GM19351 (cell line): ENCODE data around the gene CFAP52.
"Not testable (repeated sequence)": the region's sequence is repeated elsewhere in the genome, so short reads cannot be mapped to it uniquely, and the experiment has no call there.

Experiments
- ATAC-seq: cut with Tn5 transposase; IDR thresholded peaks from one replicate; pipeline ENCODE4 v1.9.1; 2021; ENCODE audit warnings: mild to moderate bottlenecking, moderate library complexity; ENCODE audit not compliant: unreplicated experiment

CFAP52 gene

DNA sequence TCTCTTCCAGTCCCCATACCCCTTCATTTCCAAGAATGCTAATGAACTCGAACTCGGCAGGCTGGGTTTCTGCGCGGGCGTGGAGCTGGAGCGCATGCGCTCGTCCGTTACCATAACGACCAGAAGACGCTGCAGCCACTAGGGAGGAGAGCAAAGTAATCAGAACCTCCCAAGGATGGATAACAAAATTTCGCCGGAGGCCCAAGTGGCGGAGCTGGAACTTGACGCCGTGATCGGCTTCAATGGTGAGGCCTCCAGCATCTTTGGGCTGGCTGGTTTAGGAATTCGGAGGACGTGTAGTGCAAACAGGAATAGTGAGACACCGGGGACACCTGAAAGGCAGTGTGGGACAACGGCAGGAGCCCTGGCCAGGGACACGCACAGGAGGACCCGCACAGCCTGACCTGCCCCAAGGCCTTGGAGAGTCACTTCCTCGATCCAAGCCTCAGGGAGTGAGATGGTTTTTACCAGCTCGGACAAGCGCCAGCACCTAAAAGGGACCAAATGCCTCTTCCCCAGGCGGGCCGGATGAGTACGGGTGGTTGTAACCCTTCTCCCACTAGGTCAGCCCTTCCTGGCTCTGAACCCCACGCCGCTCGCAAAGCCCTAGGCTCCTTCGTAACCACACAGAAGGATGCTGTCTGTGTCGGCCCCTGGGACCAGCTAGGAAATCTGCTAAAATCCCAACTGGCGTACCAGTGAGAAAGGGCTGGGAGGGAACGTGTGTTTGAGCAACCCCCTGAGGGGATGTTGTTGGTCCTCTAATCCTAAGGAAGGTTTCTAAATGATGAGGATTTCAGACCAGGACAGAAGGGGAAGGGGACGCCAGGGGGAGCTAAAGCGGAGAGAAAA, at the start of gene CFAP52:
Gene CFAP52 (plus strand): TSS at position 122 of the 852 bp plus-strand sequence. CDS start 54 bp downstream, at position 176.
- peak; percentile 56 for ATAC-seq

DNA sequence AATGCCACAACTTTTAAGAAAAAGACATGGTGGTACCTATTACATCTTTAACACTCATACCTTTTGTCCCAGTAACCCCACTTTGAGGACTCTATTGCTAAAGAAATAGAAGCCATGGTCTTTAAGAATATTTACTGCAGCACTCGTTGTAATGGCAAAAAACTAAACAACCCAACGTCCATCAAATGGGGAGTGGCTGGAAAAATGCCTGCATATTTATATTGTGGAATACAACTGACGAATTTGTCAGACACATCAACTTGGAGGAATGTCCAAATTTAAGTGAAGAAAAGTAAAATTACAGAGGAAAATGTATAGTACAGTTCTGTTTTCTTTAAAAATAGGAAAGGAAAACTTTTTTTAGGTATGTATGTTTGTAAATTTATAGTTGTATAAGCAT, 48.7 kb upstream of the CFAP52 start:
- no peak for ATAC-seq

- no peak for ATAC-seq
Observed at GRCh38 chr17:9529033-9529700, 47.3 kb upstream of the CFAP52 start.

GRCh38 chr17:9531034-9531433, 45.4 kb upstream of the CFAP52 start:
- no peak for ATAC-seq

DNA sequence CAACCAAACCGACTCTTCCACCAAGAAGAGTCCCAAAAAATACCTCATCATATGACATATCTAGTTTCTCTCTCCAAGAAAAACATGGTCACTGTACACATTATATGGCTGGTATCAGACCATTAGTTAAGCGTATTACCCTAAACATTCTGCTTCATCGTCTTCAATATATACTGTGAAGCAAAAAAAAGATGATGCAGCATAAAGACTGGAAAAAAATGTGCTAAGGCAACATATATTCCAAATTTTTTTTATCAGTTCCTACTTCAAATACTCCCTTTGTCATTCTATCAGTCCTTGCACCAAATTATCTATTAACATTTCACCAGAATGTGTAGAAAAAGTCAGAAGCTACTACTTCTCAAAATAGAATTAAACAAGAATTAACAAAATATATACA, 43.7 kb upstream of the CFAP52 start:
- ATAC-seq, result no peak

DNA sequence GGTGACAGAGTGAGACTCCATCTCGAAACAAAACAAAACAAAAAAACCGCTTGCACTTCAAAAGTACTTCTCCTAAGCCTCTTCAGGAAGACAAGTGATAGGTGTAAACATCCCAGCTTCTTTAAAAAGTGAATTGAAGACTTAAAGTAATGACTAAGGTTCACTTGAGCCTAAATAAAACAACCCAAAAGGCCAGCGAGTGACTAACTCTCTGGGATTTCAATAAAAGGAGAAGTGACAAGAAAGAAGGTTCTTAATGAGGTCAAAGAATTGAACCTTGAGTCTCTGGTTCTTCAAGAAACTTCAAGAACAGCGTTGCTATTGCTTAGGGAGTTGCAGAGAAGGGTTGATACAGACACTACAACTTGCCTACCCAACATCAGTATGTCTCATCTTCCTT, 43.0 kb upstream of the CFAP52 start:
- no peak for ATAC-seq

- no peak for ATAC-seq
Observed at GRCh38 chr17:9536061-9536460, 40.4 kb upstream of the CFAP52 start.

DNA sequence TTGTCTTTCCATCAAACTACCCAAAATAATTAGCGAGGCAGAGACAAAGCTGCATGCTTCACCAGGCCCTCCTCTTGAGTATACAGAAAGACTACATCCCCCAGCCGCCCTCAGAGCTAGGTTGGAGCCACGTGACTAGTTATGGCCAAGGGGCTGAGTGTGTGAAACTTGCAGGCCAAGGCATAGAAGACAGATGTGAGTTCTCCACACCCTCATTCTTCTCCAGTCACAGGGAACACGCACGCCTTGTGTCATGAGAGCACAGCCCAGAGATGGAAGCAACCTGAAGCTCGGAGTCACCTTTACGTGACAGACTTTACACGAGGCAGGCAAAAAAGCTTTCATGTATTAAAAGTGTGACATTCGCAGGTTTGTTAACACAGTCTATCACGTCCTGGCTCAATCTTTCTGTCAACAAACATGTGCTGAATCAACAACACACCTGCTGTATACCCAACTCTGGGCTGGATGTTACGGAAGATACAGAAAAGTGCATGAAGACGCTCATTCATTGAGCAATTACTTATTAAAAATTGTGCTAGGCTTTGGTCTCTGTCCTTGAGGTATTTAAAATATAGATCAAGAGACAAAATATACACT, 39.2 kb upstream of the CFAP52 start:
- ATAC-seq, result no peak

- ATAC-seq, result no peak
Observed at GRCh38 chr17:9538626-9539025, 37.8 kb upstream of the CFAP52 start.

GRCh38 chr17:9541718-9542117, 34.7 kb upstream of the CFAP52 start:
- ATAC-seq, result no peak

DNA sequence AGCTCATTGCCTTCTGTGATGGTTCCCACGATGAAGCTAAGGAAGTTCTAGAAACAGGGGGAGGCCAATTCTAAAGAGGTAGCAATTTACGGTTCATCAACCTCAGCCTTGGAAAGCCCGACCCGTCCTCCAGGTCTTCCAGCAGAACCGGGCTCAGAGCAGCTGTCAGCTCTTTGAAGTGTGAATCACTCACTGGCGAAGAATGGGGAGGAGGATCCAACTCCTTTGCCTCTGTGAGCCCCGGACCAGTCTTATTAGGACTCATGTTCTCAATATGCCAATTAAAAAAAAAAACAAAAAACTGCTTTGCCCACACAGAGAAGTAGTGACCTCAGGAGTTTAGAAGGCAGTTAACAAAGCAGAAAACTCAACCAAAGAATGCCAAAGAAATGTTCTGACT, 32.2 kb upstream of the CFAP52 start:
- ATAC-seq, result no peak

GRCh38 chr17:9549215-9549614, 27.2 kb upstream of the CFAP52 start:
- no peak for ATAC-seq

DNA sequence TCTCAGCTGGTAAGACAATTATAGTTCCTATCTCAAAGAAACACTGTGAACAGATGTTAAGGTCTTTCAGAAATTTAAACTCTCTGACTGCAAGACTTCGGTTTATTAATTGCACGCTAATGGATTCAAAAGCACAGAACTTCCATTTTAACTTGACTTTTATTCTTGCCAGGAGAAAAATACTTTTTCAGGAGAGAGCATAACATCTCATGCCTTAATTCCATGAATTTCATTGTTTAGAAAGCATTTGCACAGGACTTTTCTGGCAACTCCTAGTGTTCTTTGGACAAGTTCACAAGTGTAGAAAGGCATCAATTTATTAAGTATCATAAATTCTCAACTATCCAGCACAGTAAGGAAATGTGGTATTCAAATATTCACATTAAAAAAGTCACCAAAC, 23.3 kb upstream of the CFAP52 start:
- ATAC-seq, result no peak

- ATAC-seq, result no peak
Observed at GRCh38 chr17:9553596-9553995, 22.8 kb upstream of the CFAP52 start.

DNA sequence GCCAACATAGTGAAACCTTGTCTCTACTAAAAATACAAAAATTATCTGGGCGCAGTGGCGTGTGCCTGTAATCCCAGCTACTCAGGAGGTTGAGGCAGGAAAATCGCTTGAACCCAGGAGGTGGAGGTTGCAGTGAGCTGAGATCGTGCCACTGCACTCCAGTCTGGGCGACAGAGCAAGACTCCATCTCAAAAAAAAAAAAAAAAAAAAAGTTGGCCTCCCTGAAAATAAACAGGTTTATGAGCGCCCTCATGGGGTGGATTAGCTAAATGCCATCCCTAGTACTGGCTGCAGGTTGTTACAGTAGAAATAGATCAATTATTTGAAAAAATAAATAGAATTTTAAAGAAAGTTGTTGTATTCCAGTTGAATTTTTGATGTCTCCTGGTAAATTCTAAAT, 21.7 kb upstream of the CFAP52 start:
- ATAC-seq, result not testable (repeated sequence)

GRCh38 chr17:9557161-9557755, 19.2 kb upstream of the CFAP52 start:
- no peak for ATAC-seq

DNA sequence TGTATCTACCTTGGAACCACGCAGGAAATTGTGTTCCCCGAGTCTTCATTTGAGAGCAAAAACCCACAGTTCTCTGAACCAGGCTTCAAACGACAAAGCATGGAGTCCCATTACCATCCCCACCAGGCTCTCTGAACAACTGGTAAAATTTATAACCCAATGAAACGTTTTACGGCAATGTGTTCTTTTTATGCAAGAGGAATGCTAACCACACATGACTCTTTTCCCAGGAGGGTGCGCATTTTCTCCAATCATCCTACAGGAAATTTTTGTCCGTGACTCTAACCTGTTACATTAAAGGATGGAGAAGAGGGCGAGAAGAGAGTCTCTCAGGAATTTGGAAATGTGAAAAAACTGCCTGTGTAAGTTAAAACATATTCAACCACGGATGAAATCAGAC, 18.6 kb upstream of the CFAP52 start:
- ATAC-seq, result no peak

DNA sequence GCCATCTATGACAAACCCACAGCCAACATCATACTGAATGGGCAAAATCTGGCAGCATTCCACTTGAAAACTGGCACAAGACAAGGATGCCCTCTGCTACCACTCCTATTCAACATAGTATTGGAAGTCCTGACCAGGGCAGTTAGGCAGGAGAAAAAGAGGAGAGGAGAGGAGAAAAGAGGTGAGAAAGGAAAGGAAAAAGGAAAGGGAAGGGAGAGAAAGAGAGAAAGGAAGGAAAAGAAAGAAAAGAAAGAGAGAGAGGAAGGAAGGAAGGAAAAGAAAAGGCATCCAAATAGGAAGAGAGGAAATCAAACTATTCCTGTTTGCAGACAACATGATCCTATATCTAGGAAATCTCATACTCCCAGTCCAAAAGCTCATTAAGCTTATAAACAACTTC, 12.3 kb upstream of the CFAP52 start:
- ATAC-seq, result no peak

GRCh38 chr17:9566067-9566466, 10.4 kb upstream of the CFAP52 start:
- no peak for ATAC-seq

DNA sequence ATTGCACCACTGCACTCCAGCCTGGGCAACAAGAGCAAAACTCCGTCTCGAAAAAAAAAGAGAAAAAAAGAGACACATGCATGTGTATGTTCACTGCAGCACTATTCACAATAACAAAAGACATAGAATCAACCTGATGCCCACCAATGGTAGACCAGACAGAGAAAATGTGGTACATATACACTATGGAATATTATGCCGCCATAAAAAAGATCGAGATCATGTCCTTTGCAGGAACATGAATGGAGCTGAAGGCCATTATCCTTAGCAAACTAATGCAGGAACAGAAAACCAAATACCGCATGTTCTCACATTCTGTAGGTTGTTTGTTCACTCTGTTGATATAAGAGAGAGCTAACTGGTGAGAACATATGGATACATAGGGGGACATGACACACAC, 9.7 kb upstream of the CFAP52 start:
- not testable (repeated sequence) for ATAC-seq

GRCh38 chr17:9568004-9568403, 8.4 kb upstream of the CFAP52 start:
- ATAC-seq, result no peak
